ENCODE data around the gene CBLB. TPM values are rescaled to one million over a fixed set of nuclear protein-coding genes. Genes with fewer than 3 reads are reported as not detected.

The CBLB gene
- total and polyA plus RNA-seq, 10 donors, result 13.8 to 138 (median 67.5) TPM

GRCh38 chr3:105615814-105616213, 253.0 kb downstream of the CBLB start:
- no peak for DNase-seq
- Histone ChIP-seq H3K36me3 (no peaks in the 10 kb centered on the region), H3K27me3 (replicated peaks in 1 of 7) (no peaks in the 10 kb centered on the region), H3K4me3 (no peak overlapping the region), H3K27ac (no peak overlapping the region), H3K9me3 (no peaks in the 10 kb centered on the region), H3K4me1 (no peaks in the 10 kb centered on the region)
- 70 to 85% (median 82%) methylated on average over 3 of the region's 3 CpGs for WGBS, 5 donors
- TF ChIP-seq POLR2AphosphoS5 (IDR thresholded peaks at IDR 0.05), result no peak
- TF ChIP-seq POLR2A (IDR thresholded peaks at IDR 0.05), result no peak
- no peak for TF ChIP-seq CTCF (IDR thresholded peaks at IDR 0.05 in 8 of 11, conservative IDR thresholded peaks at IDR 0.05 in 3 of 11)
- intact Hi-C loops (cut with DNase I; ENCODE audit: low total_unique reads), result no loop called here

GRCh38 chr3:105614288-105615030, 254.4 kb downstream of the CBLB start:
- TF ChIP-seq POLR2AphosphoS5 (IDR thresholded peaks at IDR 0.05), result no peak
- TF ChIP-seq POLR2A (IDR thresholded peaks at IDR 0.05), result no peak
- TF ChIP-seq CTCF (IDR thresholded peaks at IDR 0.05 in 8 of 11, conservative IDR thresholded peaks at IDR 0.05 in 3 of 11), result no peak
- DNase-seq, result no peak
- H3K27me3 ChIP-seq (replicated peaks in 1 of 7), result no peaks in the 10 kb centered on the region
- intact Hi-C loops (cut with DNase I; ENCODE audit: low total_unique reads), result no loop called here
- no peak overlapping the region for H3K4me3 ChIP-seq
- no peaks in the 10 kb centered on the region for H3K36me3 ChIP-seq
- no peaks in the 10 kb centered on the region for H3K4me1 ChIP-seq
- no peaks in the 10 kb centered on the region for H3K9me3 ChIP-seq
- H3K27ac ChIP-seq, result no peak overlapping the region

GRCh38 chr3:105613120-105613519, 255.7 kb downstream of the CBLB start:
- intact Hi-C loops (cut with DNase I; ENCODE audit: low total_unique reads), result no loop called here
- Histone ChIP-seq H3K36me3 (no peaks in the 10 kb centered on the region), H3K4me1 (no peaks in the 10 kb centered on the region), H3K4me3 (no peak overlapping the region), H3K27ac (no peak overlapping the region), H3K27me3 (replicated peaks in 1 of 7) (no peaks in the 10 kb centered on the region), H3K9me3 (no peaks in the 10 kb centered on the region)
- no peak for TF ChIP-seq CTCF (IDR thresholded peaks at IDR 0.05 in 8 of 11, conservative IDR thresholded peaks at IDR 0.05 in 3 of 11)
- no peak for TF ChIP-seq POLR2A (IDR thresholded peaks at IDR 0.05)
- no peak for TF ChIP-seq POLR2AphosphoS5 (IDR thresholded peaks at IDR 0.05)
- no peak for DNase-seq
- WGBS, 5 donors, result 66 to 75% (median 70%) methylated on average over 2 of the region's 2 CpGs

GRCh38 chr3:105611304-105612192, 257.3 kb downstream of the CBLB start:
- WGBS, 5 donors, result 87 to 89% (median 88%) methylated on average over 5 of the region's 5 CpGs
- intact Hi-C loops (cut with DNase I; ENCODE audit: low total_unique reads), result no loop called here
- no peak overlapping the region for H3K27ac ChIP-seq

More at GRCh38 chr3:105611304-105612192, 257.3 kb downstream of the CBLB start:
- no peaks in the 10 kb centered on the region for H3K9me3 ChIP-seq
- no peaks in the 10 kb centered on the region for H3K36me3 ChIP-seq
- no peaks in the 10 kb centered on the region for H3K4me1 ChIP-seq
- DNase-seq, result no peak
- H3K27me3 ChIP-seq (replicated peaks in 1 of 7), result no peaks in the 10 kb centered on the region
- TF ChIP-seq CTCF (IDR thresholded peaks at IDR 0.05 in 8 of 11, conservative IDR thresholded peaks at IDR 0.05 in 3 of 11) (no peak), POLR2A (IDR thresholded peaks at IDR 0.05) (no peak)
- H3K4me3 ChIP-seq, result no peak overlapping the region
